ENCODE data around the gene ZIC5. TPM values are rescaled to one million over a fixed set of nuclear protein-coding genes. Genes with fewer than 3 reads are reported as not detected.
A peak's percentile ranks its signal among the peaks of the same experiment; 100 is the strongest.

Gene ZIC5
- total RNA-seq, 2 donors from 2014 or later: not detected

DNA sequence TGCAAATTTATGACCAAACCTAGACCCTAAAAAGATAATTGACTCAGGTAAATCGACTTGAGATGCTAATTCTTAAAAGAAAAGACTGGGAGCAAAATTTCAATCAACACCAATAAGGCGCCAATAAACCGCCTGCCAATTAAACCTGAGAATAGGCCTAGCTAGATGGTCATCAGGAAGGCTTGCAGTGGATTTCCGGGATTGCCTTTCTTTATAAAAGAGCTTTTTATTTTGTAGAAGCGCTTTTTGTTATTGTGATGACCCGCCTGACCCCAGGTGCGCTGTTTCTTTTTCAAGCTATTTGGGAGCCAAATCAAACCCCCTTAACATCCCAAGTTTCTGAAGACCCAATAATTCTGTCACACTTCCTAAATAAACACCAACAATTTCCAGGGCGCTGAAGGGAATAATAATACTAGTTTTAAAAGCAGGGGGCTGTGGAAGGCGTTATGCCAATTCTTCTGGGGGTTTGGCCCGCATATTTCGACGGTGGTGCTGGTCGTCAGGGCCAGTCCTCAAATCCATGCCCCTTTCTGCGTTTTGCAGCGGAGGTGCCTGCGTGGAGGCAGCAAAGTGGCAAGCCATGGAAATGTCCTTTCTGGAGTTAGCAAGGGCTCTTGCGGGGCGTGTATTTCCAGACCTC lies 2.9 kb upstream of the ZIC5 start:
- Histone ChIP-seq H3K36me3 (no peaks in the 10 kb centered on the region), H3K4me1 (ENCODE audit: control insufficient read depth in 1 of 2, low read depth in 2 of 2) (peaks cover 11 to 26% of the 10 kb centered on the region in 2 donors), H3K27ac (no peak overlapping the region), H3K4me3 (no peak overlapping the region), H3K27me3 (replicated peaks; ENCODE audit: insufficient read depth) (peaks cover 68% of the 10 kb centered on the region), H3K9me3 (no peaks in the 10 kb centered on the region)
- TF ChIP-seq, protein P1, sequence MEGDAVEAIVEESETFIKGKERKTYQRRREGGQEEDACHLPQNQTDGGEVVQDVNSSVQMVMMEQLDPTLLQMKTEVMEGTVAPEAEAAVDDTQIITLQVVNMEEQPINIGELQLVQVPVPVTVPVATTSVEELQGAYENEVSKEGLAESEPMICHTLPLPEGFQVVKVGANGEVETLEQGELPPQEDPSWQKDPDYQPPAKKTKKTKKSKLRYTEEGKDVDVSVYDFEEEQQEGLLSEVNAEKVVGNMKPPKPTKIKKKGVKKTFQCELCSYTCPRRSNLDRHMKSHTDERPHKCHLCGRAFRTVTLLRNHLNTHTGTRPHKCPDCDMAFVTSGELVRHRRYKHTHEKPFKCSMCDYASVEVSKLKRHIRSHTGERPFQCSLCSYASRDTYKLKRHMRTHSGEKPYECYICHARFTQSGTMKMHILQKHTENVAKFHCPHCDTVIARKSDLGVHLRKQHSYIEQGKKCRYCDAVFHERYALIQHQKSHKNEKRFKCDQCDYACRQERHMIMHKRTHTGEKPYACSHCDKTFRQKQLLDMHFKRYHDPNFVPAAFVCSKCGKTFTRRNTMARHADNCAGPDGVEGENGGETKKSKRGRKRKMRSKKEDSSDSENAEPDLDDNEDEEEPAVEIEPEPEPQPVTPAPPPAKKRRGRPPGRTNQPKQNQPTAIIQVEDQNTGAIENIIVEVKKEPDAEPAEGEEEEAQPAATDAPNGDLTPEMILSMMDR (IDR thresholded peaks at IDR 0.05): no peak
- ATAC-seq (ENCODE audit: insufficient number of reproducible peaks, low FRiP score, low read depth): no peak
- no peak for DNase-seq (ENCODE audit: low spot score)

GRCh38 chr13:99973808-99974185 lies 2.2 kb upstream of the ZIC5 start:
- ATAC-seq (ENCODE audit: insufficient number of reproducible peaks, low FRiP score, low read depth) (no peak), DNase-seq (ENCODE audit: low spot score) (no peak)
- Histone ChIP-seq H3K4me3 (no peak overlapping the region), H3K27me3 (replicated peaks; ENCODE audit: insufficient read depth) (peaks cover 63% of the 10 kb centered on the region), H3K4me1 (ENCODE audit: control insufficient read depth in 1 of 2, low read depth in 2 of 2) (peaks cover 14 to 27% of the 10 kb centered on the region in 2 donors), H3K27ac (no peak overlapping the region), H3K36me3 (no peaks in the 10 kb centered on the region), H3K9me3 (no peaks in the 10 kb centered on the region)
- TF ChIP-seq, protein P1 (IDR thresholded peaks at IDR 0.05): no peak

DNA sequence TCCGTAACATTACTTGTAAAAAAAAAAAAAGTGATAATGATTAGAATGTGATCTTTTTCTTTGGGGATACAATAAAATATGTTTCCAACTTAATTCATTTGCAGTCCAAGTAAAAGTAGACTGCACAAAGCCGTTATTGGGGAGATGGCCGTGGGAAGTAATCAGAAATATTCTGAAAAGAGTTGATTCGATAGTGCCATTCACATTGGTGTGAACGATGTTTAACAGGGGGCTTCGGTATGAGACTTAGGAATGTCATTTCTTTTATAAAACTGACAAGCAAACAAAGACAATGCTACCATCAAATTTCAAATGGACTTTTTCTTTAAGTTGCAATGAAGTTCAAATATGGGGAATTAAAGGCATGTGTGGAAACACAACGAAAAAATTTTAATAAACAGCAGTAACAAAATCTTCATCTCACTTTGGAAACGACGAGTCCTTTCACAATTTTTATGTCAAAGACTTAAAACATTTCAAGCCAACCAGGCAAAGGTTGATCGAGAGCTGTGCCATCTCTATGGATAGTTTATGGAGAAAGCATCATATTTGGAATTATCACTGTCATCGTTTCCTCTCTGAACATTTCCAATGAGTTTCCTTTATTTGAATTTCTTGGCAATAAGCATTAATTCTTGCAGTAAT lies 1.7 kb upstream of the ZIC5 start:
- no peak overlapping the region for H3K4me3 ChIP-seq
- H3K27ac ChIP-seq: no peak overlapping the region

GRCh38 chr13:99972190-99972731 lies 694 bp upstream of the ZIC5 start:
- ATAC-seq (ENCODE audit: insufficient number of reproducible peaks, low FRiP score, low read depth) (no peak), DNase-seq (ENCODE audit: low spot score) (no peak)
- Histone ChIP-seq H3K36me3 (no peaks in the 10 kb centered on the region), H3K9me3 (no peaks in the 10 kb centered on the region), H3K4me3 (no peak overlapping the region), H3K27ac (peak overlapping the region in 1 of 2 donors; percentile 17), H3K4me1 (ENCODE audit: control insufficient read depth in 1 of 2, low read depth in 2 of 2) (peaks cover 19 to 35% of the 10 kb centered on the region in 2 donors), H3K27me3 (replicated peaks; ENCODE audit: insufficient read depth) (peaks cover 58% of the 10 kb centered on the region)
- TF ChIP-seq, protein P1 (IDR thresholded peaks at IDR 0.05): no peak

More for the DNA sequence above, 1.7 kb upstream of the ZIC5 start:
- Histone ChIP-seq H3K36me3 (no peaks in the 10 kb centered on the region), H3K27me3 (replicated peaks; ENCODE audit: insufficient read depth) (peaks cover 60% of the 10 kb centered on the region), H3K4me1 (ENCODE audit: control insufficient read depth in 1 of 2, low read depth in 2 of 2) (peaks cover 19 to 32% of the 10 kb centered on the region in 2 donors), H3K9me3 (no peaks in the 10 kb centered on the region)
- DNase-seq (ENCODE audit: low spot score) (no peak), ATAC-seq (ENCODE audit: insufficient number of reproducible peaks, low FRiP score, low read depth) (no peak)
- TF ChIP-seq, protein P1 (IDR thresholded peaks at IDR 0.05): no peak
